Measurements from ENCODE around the gene SALL1.

SALL1 gene

GRCh38 chr16:51119556-51119955 lies 31.5 kb downstream of the SALL1 start:
- H2AFZ ChIP-seq (ENCODE audit: low read length): no peak overlapping the region

DNA sequence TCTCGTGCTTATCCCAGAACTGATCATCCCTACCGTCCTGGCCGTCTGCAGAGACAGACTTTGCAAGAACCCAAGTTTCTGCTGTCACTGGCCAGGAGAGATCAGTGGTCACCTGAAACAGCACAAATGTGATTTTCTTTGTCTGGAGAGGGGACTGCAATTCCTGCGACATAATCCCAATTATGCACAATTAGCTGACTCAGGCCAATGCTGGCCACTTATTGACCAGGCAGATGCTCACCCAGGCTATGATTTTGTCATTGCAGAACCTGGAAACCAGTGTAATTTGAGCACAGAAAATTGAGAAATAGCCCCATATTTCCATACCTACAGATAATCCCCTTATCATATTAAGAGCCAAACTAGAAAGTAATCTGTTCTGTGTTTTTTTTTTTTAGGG lies 34.7 kb downstream of the SALL1 start:
- no peak for DNase-seq
- H3F3A ChIP-seq (ENCODE audit: insufficient read depth, low read length): no peaks in the 10 kb centered on the region
- no peak overlapping the region for H3K9ac ChIP-seq (ENCODE audit: low read length)
- no peak overlapping the region for H3K27ac ChIP-seq (ENCODE audit: low read length)
- no peaks in the 10 kb centered on the region for H3K79me2 ChIP-seq (ENCODE audit: low read length)
- H3K4me1 ChIP-seq (ENCODE audit: low read length): no peaks in the 10 kb centered on the region
- H3K36me3 ChIP-seq (replicated peaks; ENCODE audit: insufficient read depth, low read length): no peaks in the 10 kb centered on the region
- TF ChIP-seq EZH2 (optimal IDR thresholded peaks at IDR 0.05; ENCODE audit: low read depth, low read length) (no peak), EZH2phosphoT487 (IDR thresholded peaks at IDR 0.05; ENCODE audit: low read length) (no peak)
- TF ChIP-seq, protein P1, sequence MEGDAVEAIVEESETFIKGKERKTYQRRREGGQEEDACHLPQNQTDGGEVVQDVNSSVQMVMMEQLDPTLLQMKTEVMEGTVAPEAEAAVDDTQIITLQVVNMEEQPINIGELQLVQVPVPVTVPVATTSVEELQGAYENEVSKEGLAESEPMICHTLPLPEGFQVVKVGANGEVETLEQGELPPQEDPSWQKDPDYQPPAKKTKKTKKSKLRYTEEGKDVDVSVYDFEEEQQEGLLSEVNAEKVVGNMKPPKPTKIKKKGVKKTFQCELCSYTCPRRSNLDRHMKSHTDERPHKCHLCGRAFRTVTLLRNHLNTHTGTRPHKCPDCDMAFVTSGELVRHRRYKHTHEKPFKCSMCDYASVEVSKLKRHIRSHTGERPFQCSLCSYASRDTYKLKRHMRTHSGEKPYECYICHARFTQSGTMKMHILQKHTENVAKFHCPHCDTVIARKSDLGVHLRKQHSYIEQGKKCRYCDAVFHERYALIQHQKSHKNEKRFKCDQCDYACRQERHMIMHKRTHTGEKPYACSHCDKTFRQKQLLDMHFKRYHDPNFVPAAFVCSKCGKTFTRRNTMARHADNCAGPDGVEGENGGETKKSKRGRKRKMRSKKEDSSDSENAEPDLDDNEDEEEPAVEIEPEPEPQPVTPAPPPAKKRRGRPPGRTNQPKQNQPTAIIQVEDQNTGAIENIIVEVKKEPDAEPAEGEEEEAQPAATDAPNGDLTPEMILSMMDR (IDR thresholded peaks at IDR 0.05; ENCODE audit: low read length): no peak
- no peak overlapping the region for H3K4me2 ChIP-seq (ENCODE audit: low read depth, low read length)
- H2AFZ ChIP-seq (ENCODE audit: low read length): no peak overlapping the region
- no peaks in the 10 kb centered on the region for H3K9me2 ChIP-seq (replicated peaks; ENCODE audit: insufficient read depth, low read length)
- H3K27me3 ChIP-seq (replicated peaks; ENCODE audit: insufficient read depth, low read length): no peaks in the 10 kb centered on the region
- no peak overlapping the region for H3K4me3 ChIP-seq (ENCODE audit: low read length)
- no peaks in the 10 kb centered on the region for H3K9me3 ChIP-seq (replicated peaks; ENCODE audit: insufficient read depth, low read length)
- H4K20me1 ChIP-seq (ENCODE audit: insufficient read depth, low read length): no peaks in the 10 kb centered on the region

More at GRCh38 chr16:51119556-51119955, 31.5 kb downstream of the SALL1 start:
- Histone ChIP-seq H4K20me1 (ENCODE audit: insufficient read depth, low read length) (no peaks in the 10 kb centered on the region), H3K9ac (ENCODE audit: low read length) (no peak overlapping the region), H3K4me2 (ENCODE audit: low read depth, low read length) (no peak overlapping the region), H3K27me3 (replicated peaks; ENCODE audit: insufficient read depth, low read length) (no peaks in the 10 kb centered on the region), H3K79me2 (ENCODE audit: low read length) (no peaks in the 10 kb centered on the region), H3K4me3 (ENCODE audit: low read length) (no peak overlapping the region), H3K36me3 (replicated peaks; ENCODE audit: insufficient read depth, low read length) (no peaks in the 10 kb centered on the region), H3K4me1 (ENCODE audit: low read length) (no peaks in the 10 kb centered on the region), H3K9me2 (replicated peaks; ENCODE audit: insufficient read depth, low read length) (no peaks in the 10 kb centered on the region), H3F3A (ENCODE audit: insufficient read depth, low read length) (no peaks in the 10 kb centered on the region), H3K27ac (ENCODE audit: low read length) (no peak overlapping the region), H3K9me3 (replicated peaks; ENCODE audit: insufficient read depth, low read length) (no peaks in the 10 kb centered on the region)
- DNase-seq: no peak
- TF ChIP-seq EZH2 (optimal IDR thresholded peaks at IDR 0.05; ENCODE audit: low read depth, low read length) (no peak), EZH2phosphoT487 (IDR thresholded peaks at IDR 0.05; ENCODE audit: low read length) (no peak)
- TF ChIP-seq, protein P1 (IDR thresholded peaks at IDR 0.05; ENCODE audit: low read length): no peak

GRCh38 chr16:51114382-51114781 lies 36.7 kb downstream of the SALL1 start:
- Histone ChIP-seq H3K4me1 (ENCODE audit: low read length) (no peaks in the 10 kb centered on the region), H3K4me2 (ENCODE audit: low read depth, low read length) (no peak overlapping the region), H3K9me3 (replicated peaks; ENCODE audit: insufficient read depth, low read length) (no peaks in the 10 kb centered on the region), H3K27me3 (replicated peaks; ENCODE audit: insufficient read depth, low read length) (no peaks in the 10 kb centered on the region), H3K4me3 (ENCODE audit: low read length) (no peak overlapping the region), H3K79me2 (ENCODE audit: low read length) (no peaks in the 10 kb centered on the region), H3K36me3 (replicated peaks; ENCODE audit: insufficient read depth, low read length) (no peaks in the 10 kb centered on the region), H3K27ac (ENCODE audit: low read length) (no peak overlapping the region), H3K9me2 (replicated peaks; ENCODE audit: insufficient read depth, low read length) (no peaks in the 10 kb centered on the region), H3F3A (ENCODE audit: insufficient read depth, low read length) (no peaks in the 10 kb centered on the region), H2AFZ (ENCODE audit: low read length) (no peak overlapping the region), H4K20me1 (ENCODE audit: insufficient read depth, low read length) (no peaks in the 10 kb centered on the region), H3K9ac (ENCODE audit: low read length) (no peak overlapping the region)
- no peak for DNase-seq
- TF ChIP-seq EZH2phosphoT487 (IDR thresholded peaks at IDR 0.05; ENCODE audit: low read length): no peak
- TF ChIP-seq, protein P1 (IDR thresholded peaks at IDR 0.05; ENCODE audit: low read length): no peak
- TF ChIP-seq EZH2 (optimal IDR thresholded peaks at IDR 0.05; ENCODE audit: low read depth, low read length): no peak

Data from MM.1S (cell line).